Measurements from ENCODE around the gene PTPRK. TPM values are rescaled to one million over a fixed set of nuclear protein-coding genes. Genes with fewer than 3 reads are reported as not detected.
A peak's percentile ranks its signal among the peaks of the same experiment; 100 is the strongest.

PTPRK gene
- total and polyA plus RNA-seq, 2 of the 13 experiments (the other 11 are each of a cell fraction or from before 2014, with no cell fraction given) = 43.6 to 98.3 TPM

GRCh38 chr6:127956260-127956888 lies 564.0 kb downstream of the PTPRK start:
- intact Hi-C loops (cut with micrococcal nuclease; ENCODE audit: unreplicated experiment) (no loop called here), in situ Hi-C loops (cut with HindIII; ENCODE audit: extremely low pct_ligation_motif_present, low pct_unique_long_range_greater_than_20kb) (no loop called here)
- peaks cover 0 to 3% of the 10 kb centered on the region in 2 experiments; a peak in 2 of 5 replicates for H3K27me3 ChIP-seq (ENCODE audit: control insufficient read depth in 1 of 2, insufficient read depth in 2 of 2, low read length in 2 of 2)
- ATAC-seq = peak; percentile 23; the same call in 2 of the 3 replicates
- 47% methylated on average over 6 of the region's 6 CpGs for WGBS (ENCODE audit: low lambda C conversion rate)
- H3K4me1 ChIP-seq (ENCODE audit: insufficient read depth, low read length) = no peaks in the 10 kb centered on the region
- no peak overlapping the region for H2AFZ ChIP-seq (ENCODE audit: low read length)
- H3K4me2 ChIP-seq (ENCODE audit: low read depth, low read length) = no peak overlapping the region
- no peaks in the 10 kb centered on the region for H4K20me1 ChIP-seq (ENCODE audit: insufficient read depth, low read length)
- H3K4me3 ChIP-seq (replicated peaks in 1 of 3; ENCODE audit: insufficient read depth in 1 of 3, low read depth in 2 of 3, low read length in 3 of 3) = no peak overlapping the region
- H3K9me3 ChIP-seq (ENCODE audit: low read length) = no peaks in the 10 kb centered on the region
- no peak overlapping the region for H3K9ac ChIP-seq (ENCODE audit: insufficient read depth, low read depth, low read length)
- H3K79me2 ChIP-seq (ENCODE audit: insufficient read depth, low read length) = no peaks in the 10 kb centered on the region
- H3K27ac ChIP-seq (ENCODE audit: extremely low read length, insufficient read depth, low read length) = no peak overlapping the region
- DNase-seq (ENCODE audit: low spot score) = no peak
- ChIA-PET POLR2A (no interaction called here), CTCF (ENCODE audit: low intra/inter-chr PET ratio, low total read pairs) (no interaction called here)
- H3K36me3 ChIP-seq (replicated peaks in 1 of 2; ENCODE audit: control insufficient read depth in 1 of 2, insufficient read depth in 2 of 2, low read length in 2 of 2) = no peaks in the 10 kb centered on the region
- no TSS peak for BruUV-seq (replicated peaks)
- FAIRE-seq = no peak
- TF ChIP-seq NR2F2 (IDR thresholded peaks at IDR 0.05; ENCODE audit: borderline replicate concordance, low read depth) (no peak), ZNF678 (CRISPR knock-in tag; IDR thresholded peaks at IDR 0.05) (no peak), RNF219 (CRISPR knock-in tag; IDR thresholded peaks at IDR 0.05) (no peak), GLI4 (CRISPR knock-in tag; IDR thresholded peaks at IDR 0.05; ENCODE audit: borderline replicate concordance) (no peak), ATF4 (CRISPR knock-in tag; IDR thresholded peaks at IDR 0.05) (no peak), ZNF614 (CRISPR knock-in tag; IDR thresholded peaks at IDR 0.05; ENCODE audit: borderline replicate concordance) (no peak), ZNF18 (CRISPR knock-in tag; IDR thresholded peaks at IDR 0.05; ENCODE audit: insufficient replicate concordance) (no peak), JUNB (CRISPR knock-in tag; IDR thresholded peaks at IDR 0.05; ENCODE audit: borderline replicate concordance) (no peak), ZNF446 (CRISPR knock-in tag; IDR thresholded peaks at IDR 0.05) (no peak), DMAP1 (CRISPR knock-in tag; IDR thresholded peaks at IDR 0.05) (no peak), ZNF709 (CRISPR knock-in tag; IDR thresholded peaks at IDR 0.05) (no peak), SUZ12 (IDR thresholded peaks at IDR 0.05; ENCODE audit: low read depth, low read length) (no peak), RXRA (CRISPR knock-in tag; IDR thresholded peaks at IDR 0.05) (no peak), TGIF2 (CRISPR knock-in tag; IDR thresholded peaks at IDR 0.05) (no peak), ZNF33A (CRISPR knock-in tag; IDR thresholded peaks at IDR 0.05; ENCODE audit: borderline replicate concordance) (no peak)

Data from HepG2 (cell line).